Left ventricle myocardium inferior (tissue), 1 donor: ENCODE measurements around the gene NR6A1. TPM values are rescaled to one million over a fixed set of nuclear protein-coding genes. Genes with fewer than 3 reads are reported as not detected.

Experiments used
- DNase-seq: peaks from one replicate; pipeline ENCODE4 v3.0.0-alpha.2; 2020
- H3K27ac ChIP-seq: fragments of 200-600 bp; replicated peaks from 2 replicates; pipeline ENCODE4 v1.8.0; 2021
- H3K27me3 ChIP-seq: fragments of 200-600 bp; 2 replicates; pipeline ENCODE4 v1.8.0; 2021; ENCODE audit warnings: low read depth
- H3K36me3 ChIP-seq: fragments of 200-600 bp; 2 replicates; pipeline ENCODE4 v1.8.0; 2021
- H3K4me1 ChIP-seq: fragments of 200-600 bp; 2 replicates; pipeline ENCODE4 v1.8.0; 2021
- H3K4me3 ChIP-seq: fragments of 200-600 bp; 2 replicates; pipeline ENCODE4 v1.8.0; 2021; ENCODE audit warnings: mild to moderate bottlenecking, moderate library complexity
- H3K9me3 ChIP-seq: fragments of 200-600 bp; replicated peaks from 2 replicates; pipeline ENCODE4 v1.8.0; 2021
- intact Hi-C: fragments of 100-400 bp; cut with micrococcal nuclease; formaldehyde crosslinking; loops from one replicate; pipeline ENCODE4 v1.11.0; 2022
- total RNA-seq: library from RNA; stranded (reverse); fragmentation: NEBNext Ultra II Directional; extraction: Animal tissue kit (Norgen Biotek cat#: 25700); gene quantifications from one replicate; pipeline ENCODE4 v1.2.1, GENCODE V29; 2021
- TF ChIP-seq, protein P1 (sequence below): fragments of 200-600 bp; IDR thresholded peaks from 2 replicates; pipeline ENCODE4 v1.8.0; 2021; ENCODE audit warnings: antibody characterized with exemption, mild to moderate bottlenecking, borderline replicate concordance
- donor health status: DM: no; HTN: yes; CAD: no; lungs with severe emphysema.

The NR6A1 gene
- total RNA-seq, 1 donor from 2014 or later: 1.0 TPM

DNA sequence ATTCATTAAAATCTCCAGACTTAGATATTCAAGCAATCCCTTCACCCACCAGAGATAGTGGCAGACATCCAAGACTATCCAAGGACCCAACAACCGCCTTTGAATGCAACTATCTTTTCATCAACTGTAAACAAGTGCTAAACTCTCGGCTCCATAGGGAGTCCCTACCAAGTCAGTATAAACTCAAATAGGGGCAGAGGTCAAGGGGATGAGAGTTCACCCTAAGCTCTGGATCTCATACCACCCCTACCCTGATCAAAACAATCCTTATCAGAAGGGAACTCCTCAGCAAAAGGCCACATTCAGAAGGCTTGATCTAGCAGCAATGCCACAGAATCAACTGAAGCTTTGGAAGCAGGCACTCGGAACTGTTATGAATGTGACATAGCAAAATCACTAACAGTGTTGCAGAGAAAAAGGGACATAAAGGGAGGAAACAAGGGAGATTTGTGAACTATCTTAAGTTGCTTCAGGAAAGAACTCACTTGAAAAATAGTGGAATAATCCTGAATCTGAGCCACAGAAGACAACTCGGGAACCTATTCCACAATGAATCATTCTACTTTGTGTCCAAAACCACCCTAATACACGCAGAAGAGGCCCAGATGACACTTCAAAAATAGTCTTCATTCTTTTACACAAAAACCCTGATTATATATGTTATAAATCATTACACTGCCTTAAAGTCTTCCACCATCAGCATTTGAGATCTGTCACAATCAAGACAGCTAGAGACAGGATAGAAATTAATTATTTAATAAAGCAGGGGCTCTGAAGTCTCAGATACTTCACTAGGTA is 49.8 kb downstream of the NR6A1 start:
- intact Hi-C loops: no loop called here
- Histone ChIP-seq H3K27me3 (no peaks in the 10 kb centered on the region), H3K27ac (no peak overlapping the region), H3K4me1 (peaks cover 17% of the 10 kb centered on the region), H3K36me3 (no peaks in the 10 kb centered on the region), H3K4me3 (no peak overlapping the region), H3K9me3 (no peaks in the 10 kb centered on the region)
- TF ChIP-seq, protein P1, sequence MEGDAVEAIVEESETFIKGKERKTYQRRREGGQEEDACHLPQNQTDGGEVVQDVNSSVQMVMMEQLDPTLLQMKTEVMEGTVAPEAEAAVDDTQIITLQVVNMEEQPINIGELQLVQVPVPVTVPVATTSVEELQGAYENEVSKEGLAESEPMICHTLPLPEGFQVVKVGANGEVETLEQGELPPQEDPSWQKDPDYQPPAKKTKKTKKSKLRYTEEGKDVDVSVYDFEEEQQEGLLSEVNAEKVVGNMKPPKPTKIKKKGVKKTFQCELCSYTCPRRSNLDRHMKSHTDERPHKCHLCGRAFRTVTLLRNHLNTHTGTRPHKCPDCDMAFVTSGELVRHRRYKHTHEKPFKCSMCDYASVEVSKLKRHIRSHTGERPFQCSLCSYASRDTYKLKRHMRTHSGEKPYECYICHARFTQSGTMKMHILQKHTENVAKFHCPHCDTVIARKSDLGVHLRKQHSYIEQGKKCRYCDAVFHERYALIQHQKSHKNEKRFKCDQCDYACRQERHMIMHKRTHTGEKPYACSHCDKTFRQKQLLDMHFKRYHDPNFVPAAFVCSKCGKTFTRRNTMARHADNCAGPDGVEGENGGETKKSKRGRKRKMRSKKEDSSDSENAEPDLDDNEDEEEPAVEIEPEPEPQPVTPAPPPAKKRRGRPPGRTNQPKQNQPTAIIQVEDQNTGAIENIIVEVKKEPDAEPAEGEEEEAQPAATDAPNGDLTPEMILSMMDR: no peak
- no peak for DNase-seq

DNA sequence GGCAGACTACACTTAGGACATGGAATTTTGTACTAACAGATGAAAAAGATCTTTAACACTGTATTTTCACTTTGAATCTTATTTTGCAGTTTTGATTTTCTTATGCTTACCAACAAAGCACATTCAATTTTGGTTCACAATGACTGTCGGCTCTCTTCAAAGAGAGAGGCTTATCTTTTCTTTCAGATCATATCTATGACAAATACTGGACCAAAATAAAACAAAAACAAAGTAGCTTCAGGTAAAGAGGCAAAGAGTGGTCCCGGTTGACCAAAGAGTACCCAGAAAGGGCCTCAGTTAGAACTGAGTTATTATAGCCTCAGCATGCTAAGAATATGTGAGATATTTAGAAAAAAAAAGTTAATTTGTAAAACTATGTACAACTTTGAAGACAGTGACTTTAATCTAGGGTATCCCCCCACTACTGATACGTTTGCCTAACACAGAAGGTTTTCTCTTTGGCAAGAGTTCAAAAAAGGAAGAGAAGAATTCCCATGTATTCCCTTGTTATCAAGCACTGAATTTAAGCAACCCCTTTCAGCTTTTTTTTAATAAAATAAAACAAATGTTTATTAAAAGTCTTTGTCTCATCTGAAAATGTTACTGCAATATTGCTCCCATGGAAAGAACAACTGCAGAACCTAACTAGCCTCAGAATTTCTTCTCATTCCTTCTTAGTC is 50.5 kb downstream of the NR6A1 start:
- TF ChIP-seq, protein P1: no peak
- Histone ChIP-seq H3K27me3 (no peaks in the 10 kb centered on the region), H3K27ac (no peak overlapping the region), H3K36me3 (no peaks in the 10 kb centered on the region), H3K4me1 (peaks cover 17% of the 10 kb centered on the region), H3K4me3 (no peak overlapping the region), H3K9me3 (no peaks in the 10 kb centered on the region)
- no peak for DNase-seq
- intact Hi-C loops: no loop called here

DNA sequence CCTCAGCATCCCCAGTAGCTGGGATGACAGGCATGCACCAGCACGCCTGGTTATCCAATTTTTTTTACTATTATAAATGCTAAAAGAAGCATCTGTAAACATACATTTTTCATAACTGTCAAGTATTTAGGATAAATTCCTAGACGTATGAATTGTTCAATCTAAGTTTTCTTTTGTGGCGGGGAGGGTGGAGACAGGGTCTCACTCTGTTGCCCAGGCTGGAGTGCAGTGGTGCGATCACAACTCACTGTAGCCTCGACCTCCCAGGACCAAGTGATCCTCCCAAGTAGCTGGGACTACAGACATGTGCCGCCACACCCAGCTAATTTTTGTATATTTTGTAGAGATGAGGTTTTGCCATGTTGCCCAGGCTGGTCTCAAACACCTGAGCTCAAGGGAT is 52.2 kb downstream of the NR6A1 start:
- H3K4me3 ChIP-seq: no peak overlapping the region
- no peak for DNase-seq
- H3K27me3 ChIP-seq: no peaks in the 10 kb centered on the region
- TF ChIP-seq, protein P1: no peak
- H3K36me3 ChIP-seq: no peaks in the 10 kb centered on the region
- peaks cover 7% of the 10 kb centered on the region for H3K4me1 ChIP-seq
- H3K27ac ChIP-seq: no peak overlapping the region
- no peaks in the 10 kb centered on the region for H3K9me3 ChIP-seq
- intact Hi-C loops: no loop called here

DNA sequence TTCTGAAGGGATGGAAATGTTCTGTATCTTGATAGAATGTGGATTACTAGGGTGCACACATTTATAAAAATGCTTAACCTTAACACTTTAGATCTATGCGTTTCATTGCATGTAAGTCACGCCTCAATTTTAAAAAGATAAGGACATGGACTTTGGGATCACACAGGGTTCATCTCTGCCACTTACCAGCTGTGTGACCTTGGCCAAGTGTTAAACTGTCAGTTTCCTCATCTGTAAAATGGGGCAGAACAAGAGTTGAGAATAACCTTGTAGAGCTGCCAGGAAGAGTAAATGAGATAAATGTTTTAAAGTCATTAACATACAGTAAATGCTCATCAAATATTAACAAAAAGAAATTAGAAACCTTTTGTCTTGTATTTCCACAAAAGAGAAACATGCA is 53.5 kb downstream of the NR6A1 start:
- no peak for DNase-seq
- Histone ChIP-seq H3K27me3 (no peaks in the 10 kb centered on the region), H3K4me1 (peaks cover 7% of the 10 kb centered on the region), H3K27ac (no peak overlapping the region), H3K9me3 (no peaks in the 10 kb centered on the region), H3K4me3 (no peak overlapping the region), H3K36me3 (no peaks in the 10 kb centered on the region)
- TF ChIP-seq, protein P1: no peak
- intact Hi-C loops: no loop called here

DNA sequence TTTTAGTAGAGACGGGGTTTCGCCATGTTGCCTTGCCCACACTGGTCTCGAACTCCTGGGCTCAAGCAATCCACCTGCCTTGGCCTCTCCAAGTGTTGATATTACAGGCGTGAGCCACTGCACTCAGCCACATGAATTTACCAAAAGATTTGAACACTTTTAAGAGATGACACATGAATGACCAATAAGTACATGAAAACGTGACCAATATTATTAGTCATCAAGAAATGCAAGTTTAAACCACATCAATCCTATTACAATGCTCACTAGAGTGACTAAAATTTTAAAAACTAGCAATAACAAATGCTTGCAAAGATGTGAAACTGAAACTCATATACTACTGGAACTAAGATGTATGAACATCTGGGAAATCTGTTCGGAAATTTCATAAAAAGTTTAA is 54.3 kb downstream of the NR6A1 start:
- no peak for DNase-seq
- Histone ChIP-seq H3K27me3 (no peaks in the 10 kb centered on the region), H3K4me1 (peaks cover 7% of the 10 kb centered on the region), H3K9me3 (no peaks in the 10 kb centered on the region), H3K4me3 (no peak overlapping the region), H3K27ac (no peak overlapping the region), H3K36me3 (no peaks in the 10 kb centered on the region)
- intact Hi-C loops: no loop called here
- TF ChIP-seq, protein P1: no peak
